HEK293 (cell line): ENCODE data around the gene SHANK2.

Experiments used
- CTCF ChIA-PET: fragments of 350-600 bp; formaldehyde crosslinking; extraction: SDS; loops from one replicate; lab custom pipeline; 2021; ENCODE audit warnings: antibody characterized with exemption; lab: Yijun Ruan, JAX
- POLR2A ChIA-PET: fragments of 300-600 bp; formaldehyde crosslinking; extraction: SDS; loops from one replicate; lab custom pipeline; 2020; ENCODE audit warnings: antibody characterized with exemption, inconsistent platforms; lab: Yijun Ruan, JAX
- H3K27ac ChIP-seq: fragments of 200-500 bp; sonication (Bioruptor generic); 2 replicates; pipeline ENCODE4 v1.5.1; 2014; ENCODE audit warnings: low read depth, low read length, control low read depth, inconsistent platforms; ENCODE audit errors: extremely low read depth
- H3K36me3 ChIP-seq, 2 experiments: fragments of 200-500 bp in 1 of 2; sonication (Bioruptor generic) in 1 of 2; 1 replicate in 1 of 2; 2 replicates in 1 of 2; pipeline ENCODE4 v1.5.1; 2014 to 2017; ENCODE audit warnings: inconsistent platforms in 2 of 2, low read length in 2 of 2; ENCODE audit not compliant: control insufficient read depth in 2 of 2, insufficient read depth in 1 of 2
- H3K4me1 ChIP-seq: fragments of 200-500 bp; sonication (Bioruptor generic); 2 replicates; pipeline ENCODE4 v1.5.1; 2014; ENCODE audit warnings: mild to moderate bottlenecking, low read length, inconsistent platforms; ENCODE audit not compliant: control insufficient read depth, insufficient read depth
- H3K4me3 ChIP-seq: 2 replicates; pipeline ENCODE4 v1.5.1; 2011; ENCODE audit warnings: low read depth, mild to moderate bottlenecking, control low read depth, low read length, moderate library complexity
- H3K9me3 ChIP-seq: fragments of 200-500 bp; sonication (Bioruptor generic); 2 replicates; pipeline ENCODE4 v1.5.1; 2014; ENCODE audit warnings: low read depth, low read length, inconsistent platforms; ENCODE audit not compliant: control insufficient read depth, insufficient read depth
- HIC1 ChIP-seq: fragments of 450-650 bp; formaldehyde crosslinking; IDR thresholded peaks from 2 replicates; pipeline ENCODE4 v1.5.1; 2016; ENCODE audit warnings: missing biosample characterization, missing genetic modification characterization
- KLF16 ChIP-seq: fragments of 450-650 bp; formaldehyde crosslinking; IDR thresholded peaks from 2 replicates; pipeline ENCODE4 v1.5.1; 2017; ENCODE audit warnings: missing biosample characterization, missing genetic modification characterization
- PATZ1 ChIP-seq: fragments of 450-650 bp; formaldehyde crosslinking; IDR thresholded peaks from 2 replicates; pipeline ENCODE4 v1.5.1; 2016; ENCODE audit warnings: missing biosample characterization, missing genetic modification characterization
- REPIN1 ChIP-seq: fragments of 450-650 bp; formaldehyde crosslinking; IDR thresholded peaks from 2 replicates; pipeline ENCODE4 v1.5.1; 2017; ENCODE audit warnings: missing biosample characterization, missing genetic modification characterization, low read depth
- TCF7L2 ChIP-seq: IDR thresholded peaks from 2 replicates; pipeline ENCODE4 v1.6.1; 2011; ENCODE audit warnings: low read depth, mild to moderate bottlenecking, inconsistent platforms, low read length, moderate library complexity, borderline replicate concordance
- YY2 ChIP-seq: fragments of 450-650 bp; formaldehyde crosslinking; IDR thresholded peaks from 2 replicates; pipeline ENCODE4 v1.5.1; 2016; ENCODE audit warnings: missing biosample characterization, missing genetic modification characterization
- ZBTB44 ChIP-seq: fragments of 450-650 bp; IDR thresholded peaks from 2 replicates; pipeline ENCODE4 v1.5.1; 2018; ENCODE audit warnings: missing biosample characterization, mild to moderate bottlenecking, missing genetic modification characterization
- ZBTB48 ChIP-seq: fragments of 450-650 bp; formaldehyde crosslinking; IDR thresholded peaks from 2 replicates; pipeline ENCODE4 v1.5.1; 2016; ENCODE audit warnings: missing biosample characterization, missing genetic modification characterization
- ZEB2 ChIP-seq: fragments of 450-650 bp; formaldehyde crosslinking; IDR thresholded peaks from 2 replicates; pipeline ENCODE4 v1.5.1; 2016; ENCODE audit warnings: missing biosample characterization, missing genetic modification characterization
- ZFP41 ChIP-seq: fragments of 450-650 bp; formaldehyde crosslinking; IDR thresholded peaks from 2 replicates; pipeline ENCODE4 v1.5.1; 2016; ENCODE audit warnings: missing biosample characterization, missing genetic modification characterization, borderline replicate concordance
- ZIC2 ChIP-seq: fragments of 450-650 bp; formaldehyde crosslinking; IDR thresholded peaks from 2 replicates; pipeline ENCODE4 v1.5.1; 2016; ENCODE audit warnings: missing biosample characterization, missing genetic modification characterization
- ZNF112 ChIP-seq: fragments of 450-650 bp; formaldehyde crosslinking; IDR thresholded peaks from 2 replicates; pipeline ENCODE4 v1.5.0; 2017; ENCODE audit warnings: missing biosample characterization, missing genetic modification characterization
- ZNF121 ChIP-seq: fragments of 450-650 bp; formaldehyde crosslinking; IDR thresholded peaks from 2 replicates; pipeline ENCODE4 v1.5.1; 2016; ENCODE audit warnings: missing biosample characterization, missing genetic modification characterization
- ZNF133 ChIP-seq: fragments of 450-650 bp; formaldehyde crosslinking; IDR thresholded peaks from 2 replicates; pipeline ENCODE4 v1.5.1; 2016; ENCODE audit warnings: missing biosample characterization, missing genetic modification characterization
- ZNF184 ChIP-seq: fragments of 450-650 bp; IDR thresholded peaks from 2 replicates; pipeline ENCODE4 v1.5.1; 2018; ENCODE audit warnings: missing biosample characterization, mild to moderate bottlenecking, missing genetic modification characterization
- ZNF514 ChIP-seq: fragments of 450-650 bp; formaldehyde crosslinking; IDR thresholded peaks from 2 replicates; pipeline ENCODE4 v1.5.1; 2016; ENCODE audit warnings: missing biosample characterization, missing genetic modification characterization
- ZNF654 ChIP-seq: fragments of 450-650 bp; formaldehyde crosslinking; IDR thresholded peaks from 2 replicates; pipeline ENCODE4 v1.5.1; 2016; ENCODE audit warnings: low read depth, missing biosample characterization, missing genetic modification characterization
- ZNF660 ChIP-seq: fragments of 450-650 bp; IDR thresholded peaks from 2 replicates; pipeline ENCODE4 v1.5.1; 2018; ENCODE audit warnings: missing biosample characterization, mild to moderate bottlenecking, missing genetic modification characterization
- TF ChIP-seq, protein P1 (sequence below): fragments of 450-650 bp; formaldehyde crosslinking; IDR thresholded peaks from 2 replicates; pipeline ENCODE4 v1.5.1; 2016; ENCODE audit warnings: missing biosample characterization, missing genetic modification characterization

Gene SHANK2

GRCh38 chr11:71213696-71214552 is 38.5 kb downstream of the SHANK2 start:
- TF ChIP-seq ZNF133 (no peak), ZEB2 (tag by site-specific recombination) (no peak), ZIC2 (tag by site-specific recombination) (no peak)
- TF ChIP-seq, all 188 proteins: peak for 0
- Histone ChIP-seq H3K9me3 (no peaks in the 10 kb centered on the region), H3K4me3 (no peak overlapping the region), H3K4me1 (no peaks in the 10 kb centered on the region), H3K27ac (no peak overlapping the region), H3K36me3 (no peaks in the 10 kb centered on the region)
- ChIA-PET POLR2A (no interaction called here), CTCF (no interaction called here)

GRCh38 chr11:71212871-71213559 is 39.4 kb downstream of the SHANK2 start:
- ChIA-PET CTCF (no interaction called here), POLR2A (no interaction called here)
- H3K36me3 ChIP-seq = no peaks in the 10 kb centered on the region
- H3K27ac ChIP-seq = no peak overlapping the region
- no peak for TF ChIP-seq KLF16 (tag by site-specific recombination)
- TF ChIP-seq ZFP41 (tag by site-specific recombination) = no peak
- TF ChIP-seq TCF7L2 = no peak
- TF ChIP-seq ZNF112 = no peak
- TF ChIP-seq, protein P1, sequence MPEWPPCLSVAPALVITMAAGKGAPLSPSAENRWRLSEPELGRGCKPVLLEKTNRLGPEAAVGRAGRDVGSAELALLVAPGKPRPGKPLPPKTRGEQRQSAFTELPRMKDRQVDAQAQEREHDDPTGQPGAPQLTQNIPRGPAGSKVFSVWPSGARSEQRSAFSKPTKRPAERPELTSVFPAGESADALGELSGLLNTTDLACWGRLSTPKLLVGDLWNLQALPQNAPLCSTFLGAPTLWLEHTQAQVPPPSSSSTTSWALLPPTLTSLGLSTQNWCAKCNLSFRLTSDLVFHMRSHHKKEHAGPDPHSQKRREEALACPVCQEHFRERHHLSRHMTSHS (tag by site-specific recombination) = no peak
- TF ChIP-seq ZNF184 (tag by site-specific recombination) = no peak
- TF ChIP-seq ZNF121 (tag by site-specific recombination) = no peak
- TF ChIP-seq REPIN1 (tag by site-specific recombination) = no peak
- TF ChIP-seq ZBTB48 (tag by site-specific recombination) = no peak
- no peak for TF ChIP-seq PATZ1 (tag by site-specific recombination)
- H3K9me3 ChIP-seq = no peaks in the 10 kb centered on the region
- no peaks in the 10 kb centered on the region for H3K4me1 ChIP-seq
- no peak overlapping the region for H3K4me3 ChIP-seq

DNA sequence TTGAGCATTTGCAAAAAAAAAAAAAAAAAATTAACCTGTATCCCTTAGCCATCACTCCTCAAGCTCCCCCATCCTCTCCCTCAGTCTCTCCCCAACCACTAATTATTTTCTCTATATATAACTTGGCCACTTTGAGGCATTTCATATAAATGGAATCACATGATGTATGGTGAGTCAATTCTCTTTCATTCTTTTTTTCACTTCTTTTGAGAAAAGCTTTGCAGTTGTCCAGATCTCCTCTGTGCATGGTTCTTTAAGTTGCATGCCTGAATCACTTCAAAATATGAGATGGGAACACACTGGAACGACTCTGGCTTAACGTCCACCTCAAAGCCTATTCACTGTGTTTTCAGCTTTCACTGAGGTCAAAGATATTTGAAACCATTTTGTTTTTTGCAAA is 40.7 kb downstream of the SHANK2 start:
- H3K4me3 ChIP-seq = no peak overlapping the region
- no peaks in the 10 kb centered on the region for H3K4me1 ChIP-seq
- ChIA-PET POLR2A (no interaction called here), CTCF (interaction anchor here (0.7 kb wide), 1 partner anchor 82 kb away, joined by 4 read pairs; no protein-coding TSS in a partner anchor)
- no peak overlapping the region for H3K27ac ChIP-seq
- H3K9me3 ChIP-seq = no peaks in the 10 kb centered on the region
- H3K36me3 ChIP-seq = no peaks in the 10 kb centered on the region
- TF ChIP-seq HIC1 (tag by site-specific recombination) (no peak), ZNF514 (tag by site-specific recombination) (no peak), ZBTB44 (tag by site-specific recombination) (no peak), ZNF660 (tag by site-specific recombination) (no peak), YY2 (tag by site-specific recombination) (no peak), ZNF654 (tag by site-specific recombination) (no peak)
